ENCODE measurements around the gene SBF1. TPM values are rescaled to one million over a fixed set of nuclear protein-coding genes. Genes with fewer than 3 reads are reported as not detected.

The SBF1 gene
- total RNA-seq, 1 donor from 2014 or later = 206 TPM

GRCh38 chr22:50420015-50420414, 54.8 kb downstream of the SBF1 start:
- no peak for DNase-seq
- Mint-ChIP-seq H3K27me3 (ENCODE audit: unreplicated experiment) (no peaks in the 10 kb centered on the region), H3K36me3 (ENCODE audit: unreplicated experiment) (peaks cover 9% of the 10 kb centered on the region)

GRCh38 chr22:50419116-50419515, 55.7 kb downstream of the SBF1 start:
- Mint-ChIP-seq H3K27ac (ENCODE audit: unreplicated experiment) (no peak overlapping the region), H3K36me3 (ENCODE audit: unreplicated experiment) (peaks cover 5% of the 10 kb centered on the region), H3K4me1 (ENCODE audit: low read depth, unreplicated experiment) (no peaks in the 10 kb centered on the region), H3K4me3 (ENCODE audit: unreplicated experiment) (no peak overlapping the region), H3K9me3 (ENCODE audit: unreplicated experiment) (no peaks in the 10 kb centered on the region), H3K27me3 (ENCODE audit: unreplicated experiment) (no peaks in the 10 kb centered on the region)
- no peak for DNase-seq
- no peak for TF ChIP-seq CTCF (IDR thresholded peaks at IDR 0.05; ENCODE audit: partially characterized antibody, unreplicated experiment)

More at GRCh38 chr22:50420015-50420414, 54.8 kb downstream of the SBF1 start:
- no peak overlapping the region for H3K4me3 Mint-ChIP-seq (ENCODE audit: unreplicated experiment)
- H3K4me1 Mint-ChIP-seq (ENCODE audit: low read depth, unreplicated experiment) = no peaks in the 10 kb centered on the region
- H3K9me3 Mint-ChIP-seq (ENCODE audit: unreplicated experiment) = peaks cover under 1% of the 10 kb centered on the region
- TF ChIP-seq CTCF (IDR thresholded peaks at IDR 0.05; ENCODE audit: partially characterized antibody, unreplicated experiment) = no peak
- no peak overlapping the region for H3K27ac Mint-ChIP-seq (ENCODE audit: unreplicated experiment)

- Mint-ChIP-seq H3K9me3 (ENCODE audit: unreplicated experiment) (no peaks in the 10 kb centered on the region), H3K27ac (ENCODE audit: unreplicated experiment) (no peak overlapping the region), H3K27me3 (ENCODE audit: unreplicated experiment) (no peaks in the 10 kb centered on the region), H3K36me3 (ENCODE audit: unreplicated experiment) (peaks cover 5% of the 10 kb centered on the region), H3K4me3 (ENCODE audit: unreplicated experiment) (no peak overlapping the region), H3K4me1 (ENCODE audit: low read depth, unreplicated experiment) (no peaks in the 10 kb centered on the region)
- no peak for TF ChIP-seq CTCF (IDR thresholded peaks at IDR 0.05; ENCODE audit: partially characterized antibody, unreplicated experiment)
- no peak for DNase-seq
Observed at GRCh38 chr22:50418624-50419023, 56.2 kb downstream of the SBF1 start.

GRCh38 chr22:50417411-50418210, 57.2 kb downstream of the SBF1 start:
- H3K4me3 Mint-ChIP-seq (ENCODE audit: unreplicated experiment) = no peak overlapping the region
- H3K36me3 Mint-ChIP-seq (ENCODE audit: unreplicated experiment) = peaks cover 5% of the 10 kb centered on the region
- no peak for TF ChIP-seq CTCF (IDR thresholded peaks at IDR 0.05; ENCODE audit: partially characterized antibody, unreplicated experiment)
- no peak overlapping the region for H3K27ac Mint-ChIP-seq (ENCODE audit: unreplicated experiment)
- H3K27me3 Mint-ChIP-seq (ENCODE audit: unreplicated experiment) = no peaks in the 10 kb centered on the region
- DNase-seq = no peak
- H3K4me1 Mint-ChIP-seq (ENCODE audit: low read depth, unreplicated experiment) = no peaks in the 10 kb centered on the region
- H3K9me3 Mint-ChIP-seq (ENCODE audit: unreplicated experiment) = no peaks in the 10 kb centered on the region

GRCh38 chr22:50416996-50417395, 57.8 kb downstream of the SBF1 start:
- Mint-ChIP-seq H3K4me1 (ENCODE audit: low read depth, unreplicated experiment) (no peaks in the 10 kb centered on the region), H3K36me3 (ENCODE audit: unreplicated experiment) (peaks cover 5% of the 10 kb centered on the region), H3K4me3 (ENCODE audit: unreplicated experiment) (no peak overlapping the region), H3K27me3 (ENCODE audit: unreplicated experiment) (no peaks in the 10 kb centered on the region), H3K9me3 (ENCODE audit: unreplicated experiment) (no peaks in the 10 kb centered on the region), H3K27ac (ENCODE audit: unreplicated experiment) (no peak overlapping the region)
- no peak for TF ChIP-seq CTCF (IDR thresholded peaks at IDR 0.05; ENCODE audit: partially characterized antibody, unreplicated experiment)
- no peak for DNase-seq

All from glutamatergic neuron (in vitro differentiated cells).